Gastrocnemius medialis (tissue), 4 donors: ENCODE data around the gene TULP3. TPM values are rescaled to one million over a fixed set of nuclear protein-coding genes. Genes with fewer than 3 reads are reported as not detected.
A peak's percentile ranks its signal among the peaks of the same experiment; 100 is the strongest.

Experiments used
- ATAC-seq, 2 donors: fragments of 150-250 bp; one replicate each; pipeline ENCODE4 v1.9.1; 2016
- DNase-seq, 2 donors: peaks; one replicate each; pipeline ENCODE4 v3.0.0-alpha.2; 2019
- H3K27ac ChIP-seq, 4 donors: fragments of 200-600 bp; sonication (generic); 1 replicate in 1 of 4; 2 replicates in 3 of 4; pipeline ENCODE4 v1.5.1; 2016 to 2018; ENCODE audit warnings: mild to moderate bottlenecking in 2 of 4, moderate library complexity in 1 of 4
- H3K27me3 ChIP-seq, 3 donors: fragments of 200-600 bp; sonication (generic) in 2 of 3; 1 replicate in 1 of 3; 2 replicates in 2 of 3; pipeline versions ENCODE4 v1.5.1 to v1.6.0; 2016 to 2019; ENCODE audit warnings: mild to moderate bottlenecking in 1 of 3, moderate library complexity in 1 of 3
- H3K36me3 ChIP-seq, 2 donors: fragments of 200-600 bp; sonication (generic) in 1 of 2; one replicate each; pipeline ENCODE4 v1.5.1; 2017 to 2018
- H3K4me1 ChIP-seq, 2 donors: fragments of 200-600 bp; sonication (generic) in 1 of 2; one replicate each; pipeline ENCODE4 v1.5.1; 2016 to 2017; ENCODE audit warnings: mild to moderate bottlenecking in 2 of 2
- H3K4me3 ChIP-seq, 4 donors: fragments of 200-600 bp; sonication (generic) in 3 of 4; 1 replicate in 1 of 4; 2 replicates in 3 of 4; pipeline ENCODE4 v1.5.1; 2016 to 2019; ENCODE audit warnings: mild to moderate bottlenecking in 2 of 4
- H3K9me3 ChIP-seq, 3 donors: fragments of 200-600 bp; sonication (generic) in 2 of 3; 1 replicate in 1 of 3; 2 replicates in 2 of 3; pipeline ENCODE4 v1.5.1; 2016 to 2019
- POLR2A ChIP-seq, 2 donors: fragments of 450-650 bp; IDR thresholded peaks; one replicate each; pipeline ENCODE4 v1.6.1; 2017; ENCODE audit warnings: antibody characterized with exemption in 2 of 2, mild to moderate bottlenecking in 2 of 2, moderate library complexity in 2 of 2
- in situ Hi-C, 4 donors: fragments of 200-750 bp; cut with MboI; loops; one replicate each; pipeline versions ENCODE4 v1.15.0 to v1.8.0; 2017; ENCODE audit warnings: low sequenced_read_pairs in 4 of 4
- intact Hi-C: fragments of 100-400 bp; cut with DNase I; formaldehyde crosslinking; loops from one replicate; pipeline ENCODE4 v1.15.1; 2023; ENCODE audit warnings: low total_unique reads
- total RNA-seq, 4 donors: library from RNA; depleted of rRNA; stranded (reverse); fragments of >200 nt; gene quantifications; one replicate each; pipeline versions ENCODE4 v1.1.0 to v1.2.3, GENCODE V29; 2016
- TF ChIP-seq, protein P1 (sequence below), 5 experiments: fragments of 450-650 bp in 3 of 5; fragments of 200-600 bp in 2 of 5; sonication (generic) in 2 of 5; IDR thresholded peaks in 4 of 5; conservative IDR thresholded peaks in 1 of 5; 1 replicate in 4 of 5; 2 replicates in 1 of 5; pipeline ENCODE4 v1.5.1; 2016 to 2019; ENCODE audit warnings: antibody characterized with exemption in 5 of 5, mild to moderate bottlenecking in 3 of 5, moderate library complexity in 3 of 5

Gene TULP3
- total RNA-seq, 4 donors from 2014 or later, result 2.8 to 15.8 (median 11.2) TPM

DNA sequence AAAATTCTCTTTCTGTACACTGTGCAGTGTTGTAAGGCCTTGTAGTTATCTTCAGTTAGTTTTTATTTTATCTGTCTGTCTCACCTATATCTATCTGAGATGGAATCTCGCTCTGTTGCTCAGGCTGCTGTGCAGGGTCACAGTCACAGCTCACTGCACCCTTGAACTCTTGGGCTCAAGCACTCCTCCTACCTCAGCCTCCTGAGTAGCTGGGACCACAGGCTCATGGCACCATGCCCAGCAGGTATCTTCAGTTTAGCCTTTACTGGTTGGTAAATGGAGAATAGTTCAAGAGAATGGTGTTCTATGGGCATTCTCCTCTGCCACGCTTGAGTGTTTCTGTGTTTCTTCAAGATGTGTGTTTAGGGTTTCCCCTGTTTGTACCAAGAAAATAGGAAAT lies 13.6 kb downstream of the TULP3 start:
- ATAC-seq (no peak), DNase-seq (no peak)
- H3K27me3 ChIP-seq, result no peaks in the 10 kb centered on the region
- in situ Hi-C loops (no loop called here), intact Hi-C loops (no loop called here)
- no peak overlapping the region for H3K4me3 ChIP-seq
- H3K9me3 ChIP-seq, result no peaks in the 10 kb centered on the region
- no peaks in the 10 kb centered on the region for H3K36me3 ChIP-seq
- no peak for TF ChIP-seq POLR2A (IDR thresholded peaks at IDR 0.05)
- TF ChIP-seq, protein P1, sequence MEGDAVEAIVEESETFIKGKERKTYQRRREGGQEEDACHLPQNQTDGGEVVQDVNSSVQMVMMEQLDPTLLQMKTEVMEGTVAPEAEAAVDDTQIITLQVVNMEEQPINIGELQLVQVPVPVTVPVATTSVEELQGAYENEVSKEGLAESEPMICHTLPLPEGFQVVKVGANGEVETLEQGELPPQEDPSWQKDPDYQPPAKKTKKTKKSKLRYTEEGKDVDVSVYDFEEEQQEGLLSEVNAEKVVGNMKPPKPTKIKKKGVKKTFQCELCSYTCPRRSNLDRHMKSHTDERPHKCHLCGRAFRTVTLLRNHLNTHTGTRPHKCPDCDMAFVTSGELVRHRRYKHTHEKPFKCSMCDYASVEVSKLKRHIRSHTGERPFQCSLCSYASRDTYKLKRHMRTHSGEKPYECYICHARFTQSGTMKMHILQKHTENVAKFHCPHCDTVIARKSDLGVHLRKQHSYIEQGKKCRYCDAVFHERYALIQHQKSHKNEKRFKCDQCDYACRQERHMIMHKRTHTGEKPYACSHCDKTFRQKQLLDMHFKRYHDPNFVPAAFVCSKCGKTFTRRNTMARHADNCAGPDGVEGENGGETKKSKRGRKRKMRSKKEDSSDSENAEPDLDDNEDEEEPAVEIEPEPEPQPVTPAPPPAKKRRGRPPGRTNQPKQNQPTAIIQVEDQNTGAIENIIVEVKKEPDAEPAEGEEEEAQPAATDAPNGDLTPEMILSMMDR (IDR thresholded peaks at IDR 0.05 in 4 of 5, conservative IDR thresholded peaks at IDR 0.05 in 1 of 5), result no peak
- H3K27ac ChIP-seq, result no peak overlapping the region
- H3K4me1 ChIP-seq, result peaks cover 10 to 15% of the 10 kb centered on the region in 2 donors

DNA sequence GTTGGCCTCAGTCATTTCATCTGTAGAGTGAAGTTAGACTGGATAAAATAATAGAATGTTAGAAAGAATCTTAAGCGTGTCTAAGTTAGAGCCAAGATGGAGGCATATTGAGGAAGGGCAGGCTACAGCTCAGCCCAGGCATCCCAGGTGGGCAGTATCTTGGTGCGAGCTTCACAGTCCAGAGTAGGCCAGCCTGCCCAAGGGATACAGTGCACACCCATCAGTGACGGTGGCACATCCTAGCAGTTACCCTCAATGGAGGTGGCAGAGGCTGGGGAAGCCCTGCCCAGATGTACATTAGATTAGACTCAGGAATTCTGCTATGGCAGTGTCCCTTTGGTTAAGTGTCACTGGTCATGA lies 21.5 kb downstream of the TULP3 start:
- in situ Hi-C loops, result no loop called here
- TF ChIP-seq POLR2A (IDR thresholded peaks at IDR 0.05), result no peak
- TF ChIP-seq, protein P1 (IDR thresholded peaks at IDR 0.05 in 4 of 5, conservative IDR thresholded peaks at IDR 0.05 in 1 of 5), result no peak
- no peak for ATAC-seq
- Histone ChIP-seq H3K4me1 (no peaks in the 10 kb centered on the region), H3K9me3 (no peaks in the 10 kb centered on the region), H3K27ac (no peak overlapping the region), H3K36me3 (peaks cover 0 to 6% of the 10 kb centered on the region in 2 donors), H3K4me3 (no peak overlapping the region), H3K27me3 (no peaks in the 10 kb centered on the region)
- DNase-seq, result no peak
- intact Hi-C loops, result no loop called here

DNA sequence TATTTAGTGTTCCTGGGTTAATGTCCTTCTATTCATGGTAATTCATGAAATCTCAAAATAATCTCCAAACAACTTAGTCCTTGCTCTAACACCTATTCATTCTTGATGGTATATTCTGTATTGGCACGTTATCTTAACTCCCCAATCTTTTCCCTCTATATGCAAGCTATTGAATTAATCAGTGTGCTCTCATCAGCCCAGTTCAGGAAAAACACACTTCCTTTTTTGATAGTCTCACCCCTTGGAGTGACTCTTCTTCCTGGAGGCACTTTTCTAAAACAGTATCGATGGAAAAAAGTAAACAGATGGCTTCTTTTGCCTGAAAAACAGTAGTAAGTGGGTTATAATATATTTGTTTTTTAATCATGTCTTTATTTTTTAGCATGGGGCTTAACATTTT lies 28.6 kb downstream of the TULP3 start:
- DNase-seq (no peak), ATAC-seq (no peak)
- TF ChIP-seq POLR2A (IDR thresholded peaks at IDR 0.05), result no peak
- TF ChIP-seq, protein P1 (IDR thresholded peaks at IDR 0.05 in 4 of 5, conservative IDR thresholded peaks at IDR 0.05 in 1 of 5), result no peak
- Histone ChIP-seq H3K4me1 (peaks cover 3 to 14% of the 10 kb centered on the region in 2 donors), H3K4me3 (no peak overlapping the region), H3K36me3 (peaks cover 0 to 6% of the 10 kb centered on the region in 2 donors), H3K27me3 (no peaks in the 10 kb centered on the region), H3K27ac (no peak overlapping the region), H3K9me3 (no peaks in the 10 kb centered on the region)
- in situ Hi-C loops, result no loop called here
- intact Hi-C loops, result no loop called here

DNA sequence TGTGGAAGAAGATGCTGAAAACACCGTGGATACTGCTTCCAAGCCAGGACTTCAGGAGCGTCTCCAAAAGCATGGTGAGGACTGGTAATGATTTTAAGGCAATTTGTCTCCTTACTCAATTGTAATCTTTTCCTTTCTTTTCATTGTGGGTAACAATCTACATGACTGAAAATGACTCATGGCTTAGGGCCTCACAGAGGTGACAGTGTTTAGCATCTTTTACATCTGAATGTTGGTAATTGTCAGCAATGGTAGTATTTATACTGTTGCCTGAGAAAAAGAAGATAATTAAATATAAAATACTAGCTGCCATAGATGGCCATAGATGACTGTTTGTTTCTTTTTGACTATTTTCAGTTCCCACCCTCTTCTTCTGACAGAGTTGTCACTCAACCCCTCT lies 31.6 kb downstream of the TULP3 start:
- no peaks in the 10 kb centered on the region for H3K9me3 ChIP-seq
- no peak for TF ChIP-seq POLR2A (IDR thresholded peaks at IDR 0.05)
- TF ChIP-seq, protein P1 (IDR thresholded peaks at IDR 0.05 in 4 of 5, conservative IDR thresholded peaks at IDR 0.05 in 1 of 5), result no peak
- in situ Hi-C loops (no loop called here), intact Hi-C loops (loop anchor here (1.0 kb wide), 1 partner anchor 30 kb away; no protein-coding TSS in a partner anchor)
- peak overlapping the region in 1 of 4 donors; percentile 62 for H3K27ac ChIP-seq
- peaks cover 0 to 13% of the 10 kb centered on the region in 2 donors for H3K36me3 ChIP-seq
- no peak overlapping the region for H3K4me3 ChIP-seq
- ATAC-seq (no peak), DNase-seq (no peak)
- no peaks in the 10 kb centered on the region for H3K27me3 ChIP-seq
- peaks cover 5 to 17% of the 10 kb centered on the region in 2 donors for H3K4me1 ChIP-seq

DNA sequence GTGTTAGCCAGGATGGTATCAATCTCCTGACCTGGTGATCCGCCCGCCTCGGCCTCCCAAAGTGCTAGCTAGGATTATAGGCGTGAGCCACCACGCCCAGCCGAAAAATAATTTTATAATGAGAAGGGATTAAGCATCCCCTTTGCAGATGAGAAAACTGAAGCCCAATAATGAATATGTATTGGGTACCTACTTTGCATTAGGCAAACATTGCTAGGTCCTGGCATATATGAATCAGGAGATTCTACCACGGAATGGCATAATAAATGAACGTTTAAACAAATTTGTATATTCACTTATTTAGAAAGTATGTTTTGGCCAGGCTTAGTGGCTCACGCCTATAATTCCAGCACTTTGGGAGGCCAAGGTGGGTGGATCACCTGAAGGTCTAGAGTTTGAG lies 32.4 kb downstream of the TULP3 start:
- no peak for ATAC-seq
- no peak for DNase-seq
- Histone ChIP-seq H3K36me3 (peaks cover 0 to 13% of the 10 kb centered on the region in 2 donors), H3K27me3 (no peaks in the 10 kb centered on the region), H3K27ac (no peak overlapping the region), H3K4me3 (no peak overlapping the region), H3K9me3 (no peaks in the 10 kb centered on the region), H3K4me1 (peaks cover 5 to 17% of the 10 kb centered on the region in 2 donors)
- TF ChIP-seq POLR2A (IDR thresholded peaks at IDR 0.05), result no peak
- TF ChIP-seq, protein P1 (IDR thresholded peaks at IDR 0.05 in 4 of 5, conservative IDR thresholded peaks at IDR 0.05 in 1 of 5), result no peak
- in situ Hi-C loops (no loop called here), intact Hi-C loops (no loop called here)
